Nephron (organoid): ENCODE results near the gene HACD1.
A peak's percentile ranks its signal among the peaks of the same experiment; 100 is the strongest.

ENCODE experiments used
- H3K27ac Mint-ChIP-seq, 3 experiments: 2 replicates each; pipeline ENCODE4 v1.8.0; 2020; ENCODE audit warnings: mixed read lengths in 3 of 3, mild to moderate bottlenecking in 2 of 3, moderate library complexity in 1 of 3
- H3K27me3 Mint-ChIP-seq: 2 replicates; pipeline ENCODE4 v1.8.0; 2021; ENCODE audit warnings: low read depth, mild to moderate bottlenecking, moderate library complexity, mixed read lengths
- H3K36me3 Mint-ChIP-seq: 2 replicates; pipeline ENCODE4 v1.8.0; 2020; ENCODE audit warnings: low read depth, mixed read lengths
- H3K4me1 Mint-ChIP-seq: 2 replicates; pipeline ENCODE4 v1.8.0; 2020; ENCODE audit warnings: mixed read lengths
- H3K4me3 Mint-ChIP-seq, 3 experiments: 2 replicates each; pipeline ENCODE4 v1.8.0; 2020; ENCODE audit warnings: mild to moderate bottlenecking in 3 of 3, mixed read lengths in 3 of 3, moderate library complexity in 2 of 3
- H3K9me3 Mint-ChIP-seq: 2 replicates; pipeline ENCODE4 v1.8.0; 2020; ENCODE audit warnings: mixed read lengths
- TF ChIP-seq, protein P1 (sequence below), 3 experiments: fragments of 200-600 bp; sonication (generic); IDR thresholded peaks; one replicate each; pipeline ENCODE4 v1.5.0; 2021; ENCODE audit warnings: antibody characterized with exemption in 3 of 3; ENCODE audit not compliant: unreplicated experiment in 3 of 3

Gene HACD1

DNA sequence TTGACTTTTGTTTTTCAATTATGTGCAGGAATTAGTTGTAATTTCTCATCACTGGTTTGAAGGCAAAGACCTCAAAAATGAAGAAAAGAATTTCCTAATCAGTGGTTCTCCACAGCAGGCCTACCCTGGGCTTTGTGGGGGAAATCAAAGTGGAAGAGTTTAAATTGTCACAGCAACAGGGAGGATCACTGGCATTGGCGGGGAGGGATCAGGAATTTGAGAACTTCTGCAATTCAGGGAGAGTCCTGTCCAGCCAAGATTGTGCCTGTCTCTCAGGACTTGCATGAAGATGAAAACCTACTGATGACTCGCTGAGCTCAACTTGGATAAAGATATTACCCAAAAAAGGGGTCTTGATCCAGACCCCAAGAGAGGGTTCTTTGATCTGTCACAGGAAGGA, 70.1 kb downstream of the HACD1 start:
- no peaks in the 10 kb centered on the region for H3K9me3 Mint-ChIP-seq
- H3K4me1 Mint-ChIP-seq: peaks cover 35% of the 10 kb centered on the region
- H3K4me3 Mint-ChIP-seq: peak overlapping the region in 2 of 3 experiments; percentile 10 to 41
- peaks cover 4% of the 10 kb centered on the region for H3K27me3 Mint-ChIP-seq
- H3K27ac Mint-ChIP-seq: peak overlapping the region in 2 of 3 experiments; percentile 72 to 94
- no peaks in the 10 kb centered on the region for H3K36me3 Mint-ChIP-seq
- TF ChIP-seq, protein P1, sequence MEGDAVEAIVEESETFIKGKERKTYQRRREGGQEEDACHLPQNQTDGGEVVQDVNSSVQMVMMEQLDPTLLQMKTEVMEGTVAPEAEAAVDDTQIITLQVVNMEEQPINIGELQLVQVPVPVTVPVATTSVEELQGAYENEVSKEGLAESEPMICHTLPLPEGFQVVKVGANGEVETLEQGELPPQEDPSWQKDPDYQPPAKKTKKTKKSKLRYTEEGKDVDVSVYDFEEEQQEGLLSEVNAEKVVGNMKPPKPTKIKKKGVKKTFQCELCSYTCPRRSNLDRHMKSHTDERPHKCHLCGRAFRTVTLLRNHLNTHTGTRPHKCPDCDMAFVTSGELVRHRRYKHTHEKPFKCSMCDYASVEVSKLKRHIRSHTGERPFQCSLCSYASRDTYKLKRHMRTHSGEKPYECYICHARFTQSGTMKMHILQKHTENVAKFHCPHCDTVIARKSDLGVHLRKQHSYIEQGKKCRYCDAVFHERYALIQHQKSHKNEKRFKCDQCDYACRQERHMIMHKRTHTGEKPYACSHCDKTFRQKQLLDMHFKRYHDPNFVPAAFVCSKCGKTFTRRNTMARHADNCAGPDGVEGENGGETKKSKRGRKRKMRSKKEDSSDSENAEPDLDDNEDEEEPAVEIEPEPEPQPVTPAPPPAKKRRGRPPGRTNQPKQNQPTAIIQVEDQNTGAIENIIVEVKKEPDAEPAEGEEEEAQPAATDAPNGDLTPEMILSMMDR (IDR thresholded peaks at IDR 0.05; ENCODE audit: unreplicated experiment in 3 of 3): no peak

DNA sequence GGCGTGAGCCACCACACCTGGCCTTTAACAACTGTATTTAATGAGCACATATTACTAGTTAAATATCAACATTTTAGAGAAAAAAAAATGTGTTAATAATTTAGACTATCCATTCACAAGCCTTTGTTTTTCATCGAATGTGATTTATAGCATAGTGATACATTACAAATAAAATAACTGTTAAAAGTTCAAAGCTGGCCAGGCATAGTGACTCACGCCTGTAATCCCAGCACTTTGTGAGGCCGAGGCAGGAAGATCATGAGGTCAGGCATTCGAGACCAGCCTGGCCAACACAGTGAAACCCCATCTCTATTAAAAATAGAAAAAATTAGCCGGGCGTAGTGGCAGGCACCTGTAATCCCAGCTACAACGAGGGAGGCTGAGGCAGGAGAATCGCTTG, 72.7 kb downstream of the HACD1 start:
- no peaks in the 10 kb centered on the region for H3K27me3 Mint-ChIP-seq

More for the DNA sequence above, 72.7 kb downstream of the HACD1 start:
- Mint-ChIP-seq H3K27ac (no peak overlapping the region), H3K36me3 (no peaks in the 10 kb centered on the region), H3K4me1 (peaks cover 38% of the 10 kb centered on the region), H3K4me3 (no peak overlapping the region), H3K9me3 (no peaks in the 10 kb centered on the region)
- TF ChIP-seq, protein P1 (IDR thresholded peaks at IDR 0.05; ENCODE audit: unreplicated experiment in 3 of 3): no peak
